NCI-H748 treated with DMSO at 0.1 percent for 48 hours (cell line): ENCODE data around the gene ACOT7.

ENCODE experiments used
- DNase-seq: peaks from one replicate; lab custom pipeline; 2025; lab: John Stamatoyannopoulos, UW

Gene ACOT7

DNA sequence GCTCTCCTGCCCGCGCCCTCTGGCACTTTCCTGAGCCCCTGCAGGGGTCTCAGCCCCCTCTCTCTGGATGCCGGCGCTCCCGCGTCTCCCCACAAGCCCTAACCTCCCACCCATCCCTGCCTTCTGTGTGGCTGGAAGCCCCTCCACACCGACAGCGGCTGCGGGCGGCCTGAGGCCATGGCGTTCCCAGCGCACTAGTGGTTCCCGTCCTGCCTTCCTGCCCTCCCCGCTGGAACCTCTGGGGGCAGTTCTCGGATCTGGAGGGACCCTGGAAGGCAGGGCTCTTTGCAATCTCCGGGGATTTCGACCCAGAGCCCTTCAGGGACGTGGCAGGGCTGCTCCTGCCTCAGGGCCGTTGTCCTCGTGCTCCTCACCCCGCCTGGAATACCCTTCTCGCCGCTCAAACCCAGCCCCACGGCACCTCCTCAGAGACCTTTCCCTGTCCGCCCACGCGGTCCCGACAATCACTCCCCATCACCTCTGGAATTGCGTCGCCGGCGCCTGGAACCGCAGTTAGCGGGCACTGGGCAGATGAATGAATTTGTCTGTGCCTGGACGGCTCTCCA is 30.5 kb upstream of the ACOT7 start:
- DNase-seq, result no peak

DNA sequence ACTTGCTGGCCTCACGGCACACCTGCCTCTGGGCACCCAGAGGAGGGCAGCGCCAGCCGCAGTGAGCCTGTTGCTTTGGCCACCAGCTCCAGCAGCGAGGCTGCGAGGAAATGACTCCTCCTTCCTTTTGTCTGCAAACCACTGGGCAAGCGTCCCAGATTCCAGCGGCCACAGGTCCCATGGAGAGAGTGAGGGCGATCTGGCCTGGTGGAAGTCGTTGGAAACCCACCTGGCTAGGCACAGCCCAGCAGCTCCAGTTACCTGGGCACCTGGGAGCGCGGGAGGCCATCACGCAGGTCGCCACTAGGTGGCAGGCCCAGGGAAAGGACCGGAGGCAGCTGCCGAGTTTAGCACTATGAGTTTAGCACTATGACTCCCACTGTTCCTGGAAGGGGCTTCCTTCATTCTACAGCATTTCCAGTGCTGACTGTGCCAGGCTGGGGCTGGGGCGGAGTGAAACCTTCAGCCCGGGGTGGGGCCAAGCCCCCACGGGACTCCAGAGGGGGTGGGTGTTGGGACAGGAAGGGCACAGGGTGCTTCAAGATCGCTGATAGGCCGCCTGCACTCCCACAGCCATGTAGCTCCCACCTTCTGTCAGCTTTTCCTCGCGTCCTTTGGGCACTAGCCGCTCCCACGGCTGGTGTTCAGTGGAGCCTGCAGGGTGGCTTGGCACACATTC is 29.9 kb upstream of the ACOT7 start:
- DNase-seq, result peak; percentile 10

DNA sequence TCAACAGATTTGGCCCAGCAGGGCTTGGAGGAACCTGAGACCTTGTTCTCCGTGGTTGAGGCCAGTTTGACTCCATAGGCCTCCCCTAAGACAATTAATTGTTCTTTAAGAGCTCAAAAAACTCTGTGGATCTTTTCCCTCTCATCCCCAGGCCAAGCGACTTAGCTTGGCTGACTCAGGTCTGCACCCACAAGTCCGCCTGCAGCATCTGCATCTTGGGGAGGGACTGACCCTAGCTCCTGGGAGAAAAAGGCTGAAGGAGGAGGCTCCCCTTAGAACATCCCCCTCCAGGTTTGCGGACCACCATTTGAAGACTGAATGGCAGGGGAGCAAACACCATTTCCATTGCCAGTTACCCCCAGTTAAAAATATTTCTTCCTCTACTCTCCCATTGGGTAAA is 27.7 kb upstream of the ACOT7 start:
- no peak for DNase-seq

DNA sequence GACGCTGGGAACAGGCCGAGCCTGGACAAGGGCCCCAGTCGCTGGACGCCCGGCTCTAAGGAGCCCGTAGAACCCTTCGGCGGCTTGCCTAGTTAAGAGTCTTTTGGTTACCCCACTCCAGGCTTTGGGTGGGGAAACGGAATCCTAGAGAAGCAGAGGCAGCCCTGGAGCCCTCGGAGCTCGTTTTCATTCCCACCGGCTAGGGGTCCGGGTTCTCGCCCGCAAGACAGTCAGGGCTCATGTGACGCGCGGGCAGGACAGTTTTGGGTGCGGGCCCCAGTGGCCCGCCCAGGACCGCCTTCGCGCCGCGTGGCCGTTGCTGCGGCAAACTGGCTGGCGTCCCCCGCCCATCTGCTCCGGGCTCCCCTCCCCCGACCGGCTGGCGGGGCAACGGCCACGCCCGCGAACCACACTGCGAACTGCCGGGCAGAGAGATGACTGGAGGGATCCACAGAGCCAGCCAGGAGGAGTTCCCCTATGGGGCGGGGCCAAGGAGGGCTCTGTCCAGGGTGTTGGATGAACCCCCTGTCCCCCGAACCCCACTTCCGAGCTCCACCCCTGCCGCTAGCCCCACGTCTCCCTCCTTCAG is 27.0 kb upstream of the ACOT7 start:
- DNase-seq, result no peak

DNA sequence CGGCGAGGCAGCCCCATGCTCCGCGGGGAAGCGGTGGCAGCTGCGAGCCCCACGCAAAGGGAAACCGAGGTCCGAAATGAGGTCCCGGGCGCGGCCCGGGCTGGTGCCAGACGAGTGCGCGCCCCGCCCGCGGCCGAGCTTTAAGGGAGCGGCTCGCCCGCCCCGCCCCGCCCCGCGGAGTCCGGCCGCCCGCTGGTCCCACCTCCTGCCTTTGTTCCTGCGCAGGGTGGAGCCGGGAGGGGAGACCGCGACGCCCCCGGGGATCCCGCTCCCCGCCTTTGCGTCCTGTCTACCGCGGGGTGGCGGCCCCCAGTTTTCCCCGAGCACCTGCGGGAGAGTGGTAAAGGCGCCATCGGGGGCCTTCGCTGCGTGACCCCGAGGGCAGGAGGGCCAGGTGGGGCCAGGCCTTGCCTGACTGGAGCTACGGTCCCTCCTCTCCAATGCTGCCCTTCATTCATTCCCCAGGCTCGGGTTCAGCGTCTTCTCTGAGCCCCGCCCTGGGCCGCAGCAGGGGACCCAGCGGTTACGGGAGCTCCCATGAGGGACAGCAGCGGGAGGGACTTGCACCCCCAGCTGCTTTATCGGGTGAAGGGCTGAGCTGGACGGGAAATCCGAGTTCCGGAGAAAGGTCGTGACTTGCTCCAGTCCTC is 26.4 kb upstream of the ACOT7 start, which contains the start of gene HES2:
TSS of gene HES2 (minus strand) at position 116 of the 650 bp plus-strand sequence. CDS start at position 17, 99 bp downstream.
- no peak for DNase-seq

DNA sequence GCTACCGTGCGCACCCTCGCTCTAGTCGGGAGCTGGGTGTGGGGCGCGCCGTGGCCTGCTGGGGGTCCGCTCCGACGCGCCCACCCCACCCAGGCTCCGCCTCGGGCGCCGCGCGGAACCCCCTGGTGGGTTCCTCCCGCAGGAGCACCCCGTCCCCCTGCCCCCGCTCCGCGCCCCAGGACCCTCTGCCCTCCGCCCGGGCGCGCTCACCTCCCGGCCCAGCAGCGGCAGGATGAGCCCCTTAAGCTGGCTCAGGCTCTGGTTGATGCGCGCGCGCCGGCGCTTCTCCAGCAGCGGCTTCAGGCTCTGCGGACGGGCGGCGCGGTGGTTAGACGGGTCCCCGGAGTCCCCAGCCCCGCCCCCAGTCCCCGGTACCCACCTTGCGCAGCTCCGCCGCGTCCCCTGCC is 25.8 kb upstream of the ACOT7 start:
- no peak for DNase-seq

DNA sequence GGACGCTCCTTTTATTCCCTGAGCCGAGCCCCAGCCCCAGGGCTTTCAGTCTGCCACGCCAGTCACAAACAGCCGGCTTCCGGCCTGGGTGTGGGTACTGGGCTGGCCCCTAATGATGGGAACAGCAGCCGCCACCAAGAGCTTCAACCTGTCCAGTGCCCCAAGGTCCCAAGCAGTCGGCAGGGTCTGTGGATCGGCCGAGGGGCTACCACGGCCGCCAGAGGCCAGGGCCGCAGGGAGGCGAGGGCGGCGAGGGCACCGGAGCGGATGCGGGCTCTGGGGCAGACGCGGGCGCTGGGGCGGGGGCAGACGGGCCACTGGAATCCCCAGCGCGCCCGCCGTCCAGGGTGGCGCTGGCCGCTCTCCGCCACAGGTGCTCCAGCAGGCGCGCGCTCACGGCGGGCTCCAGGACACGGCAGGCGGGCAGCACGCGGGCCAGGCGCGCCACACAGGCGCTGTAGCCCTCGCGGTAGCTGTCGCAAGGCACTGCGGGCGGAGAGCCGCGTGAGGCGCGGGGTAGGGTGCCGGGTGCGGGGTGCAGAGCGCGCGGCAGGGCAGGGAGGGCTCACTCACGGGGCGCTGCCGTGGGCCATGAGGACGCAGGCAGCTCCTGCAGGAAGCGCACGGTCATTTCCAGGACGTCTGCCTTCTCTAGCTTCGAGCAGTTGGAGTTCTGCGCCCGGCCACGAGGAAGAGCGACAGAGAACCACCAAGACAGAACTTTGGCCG is 25.3 kb upstream of the ACOT7 start:
- no peak for DNase-seq

DNA sequence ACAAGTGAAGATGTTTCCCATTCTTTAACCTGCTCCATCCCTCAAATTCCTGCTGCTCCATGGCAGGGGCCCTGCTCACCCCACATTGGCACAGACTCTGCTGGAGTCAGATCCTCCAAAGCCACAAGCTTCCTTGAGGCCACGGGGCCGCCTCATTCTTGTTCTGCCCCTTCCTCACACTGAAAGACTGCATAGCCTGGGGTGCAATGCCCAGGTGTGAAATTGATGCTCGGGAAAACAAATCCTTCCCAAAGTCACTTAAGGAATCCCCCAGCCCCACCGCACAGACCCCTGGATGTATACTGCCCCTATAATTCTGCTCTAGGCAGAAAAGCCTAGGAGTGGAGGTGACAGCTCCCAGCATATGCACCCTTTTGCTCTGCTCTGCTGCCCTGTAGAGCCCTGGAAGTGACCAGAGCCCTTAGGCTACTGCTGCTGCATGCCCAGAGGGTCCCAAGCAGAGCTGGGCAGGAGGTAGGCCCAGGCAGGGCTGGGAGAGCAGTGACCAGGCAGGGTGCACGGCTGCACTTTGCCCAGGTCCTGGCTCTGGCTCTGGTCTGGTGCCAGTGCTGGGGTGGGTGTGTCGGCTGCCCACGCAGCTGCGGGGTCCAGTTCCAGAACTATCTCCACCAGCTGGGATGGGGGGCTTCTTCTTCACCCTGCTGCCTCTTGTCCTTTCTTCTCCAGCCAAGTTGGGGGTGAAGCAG is 24.5 kb upstream of the ACOT7 start:
- DNase-seq, result no peak

DNA sequence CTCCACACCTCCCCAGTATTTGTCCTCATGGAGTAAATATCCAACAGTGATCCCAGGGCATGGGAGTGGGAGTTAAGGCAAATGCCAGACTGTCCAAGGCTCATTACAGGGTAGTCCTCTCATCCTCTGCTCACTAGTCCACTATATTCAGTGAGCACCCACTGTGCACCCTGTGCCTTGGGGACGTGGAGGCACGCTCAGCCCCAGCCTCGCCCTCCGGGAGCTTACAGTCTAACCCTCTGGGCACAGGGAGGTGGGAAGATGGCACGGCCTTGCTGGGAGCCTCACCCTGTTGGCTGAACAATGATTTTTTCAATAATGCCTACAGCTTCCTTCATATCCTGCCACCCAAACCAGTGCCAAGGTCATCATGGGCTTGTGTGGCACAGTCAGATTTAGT is 23.3 kb upstream of the ACOT7 start:
- no peak for DNase-seq

DNA sequence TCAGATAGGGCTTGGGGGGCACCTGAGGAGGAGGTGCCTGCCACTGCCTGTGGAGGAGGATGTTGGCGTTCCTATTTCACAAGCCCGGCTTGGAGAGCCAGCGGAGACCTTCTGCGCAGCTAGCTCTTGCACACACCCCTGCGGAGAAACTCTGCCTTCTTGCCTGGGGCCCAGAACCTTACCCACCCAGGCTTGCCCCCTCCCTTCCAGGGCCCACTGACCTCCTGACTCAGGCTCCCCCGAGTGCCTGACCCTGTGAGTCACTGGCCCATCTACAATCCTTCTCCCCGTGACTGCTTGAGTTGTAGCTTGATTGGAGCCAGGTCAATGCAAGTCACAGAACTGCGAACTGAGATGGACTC is 22.7 kb upstream of the ACOT7 start:
- DNase-seq, result no peak

DNA sequence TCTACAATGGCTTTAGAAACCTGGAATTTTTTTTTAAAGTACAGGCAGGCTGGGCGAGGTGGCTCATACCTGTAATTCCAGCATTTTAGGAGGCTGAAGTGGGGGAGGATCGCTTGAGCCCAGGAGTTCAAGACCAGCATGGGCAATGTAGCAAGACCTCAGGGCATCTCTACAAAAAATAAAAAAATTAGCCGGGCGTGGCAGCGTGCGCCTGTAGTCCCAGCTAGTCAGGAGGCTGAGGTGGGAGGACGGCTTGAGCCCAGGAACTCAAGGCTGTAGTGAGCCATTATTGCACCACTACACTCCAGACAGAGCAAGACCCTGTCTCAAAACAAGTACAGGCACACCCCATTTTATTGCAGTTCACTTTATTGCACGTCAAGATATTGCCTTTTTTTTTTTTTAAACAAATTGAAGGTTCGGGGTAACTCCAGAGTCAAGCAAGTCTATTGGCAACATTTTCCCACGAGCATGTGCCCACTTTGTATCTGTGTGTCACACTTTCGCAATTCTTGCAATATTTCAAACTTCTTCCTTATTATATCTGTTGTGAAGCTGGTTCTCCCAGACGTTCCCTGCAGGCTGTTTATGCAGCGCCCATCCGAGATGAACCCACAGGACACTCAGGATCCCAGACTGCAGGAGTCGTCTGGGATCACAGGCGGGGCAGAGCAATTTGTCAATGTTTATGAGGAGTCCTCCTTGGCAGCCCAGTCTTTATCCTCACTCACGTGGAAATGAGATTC is 21.5 kb upstream of the ACOT7 start:
- DNase-seq, result no peak

DNA sequence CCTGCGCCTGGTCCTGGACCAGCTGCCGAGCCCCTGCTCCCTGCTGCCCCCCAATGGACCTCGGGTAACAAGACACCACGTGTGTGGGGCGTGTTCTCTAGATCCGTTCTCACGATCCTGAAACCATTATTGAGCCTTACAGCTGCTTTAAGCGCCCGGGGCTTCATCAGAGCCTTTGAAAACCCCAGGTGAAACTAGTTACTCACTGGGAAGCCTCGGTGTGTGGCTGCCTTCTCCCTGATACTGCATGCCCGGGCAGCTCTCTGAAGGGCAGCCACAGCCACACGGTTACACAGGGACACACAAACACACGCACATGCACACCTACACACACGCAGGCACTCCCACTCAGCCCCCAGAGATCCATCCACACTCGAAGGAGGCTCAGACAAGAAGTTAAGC is 20.9 kb upstream of the ACOT7 start:
- DNase-seq, result no peak

DNA sequence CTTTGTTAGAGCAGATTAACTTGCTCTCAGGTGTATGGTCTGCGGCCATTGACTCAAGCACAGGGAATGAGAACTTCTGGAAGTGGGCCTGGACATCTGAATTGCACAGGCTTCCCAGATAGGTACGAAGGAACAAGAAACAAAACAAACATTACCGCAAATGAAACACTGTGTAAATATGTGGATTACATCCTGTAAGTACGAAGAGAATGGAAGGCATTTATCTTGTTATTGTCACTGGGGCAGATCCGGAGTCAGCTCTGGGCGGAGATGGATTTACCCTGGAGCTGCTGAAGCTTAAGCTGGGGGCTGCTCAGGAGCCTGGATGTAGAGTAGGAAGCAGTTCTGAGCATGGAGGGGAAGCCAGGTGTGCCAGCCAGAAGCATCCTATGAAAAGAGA is 19.3 kb upstream of the ACOT7 start:
- DNase-seq, result peak; percentile 14

DNA sequence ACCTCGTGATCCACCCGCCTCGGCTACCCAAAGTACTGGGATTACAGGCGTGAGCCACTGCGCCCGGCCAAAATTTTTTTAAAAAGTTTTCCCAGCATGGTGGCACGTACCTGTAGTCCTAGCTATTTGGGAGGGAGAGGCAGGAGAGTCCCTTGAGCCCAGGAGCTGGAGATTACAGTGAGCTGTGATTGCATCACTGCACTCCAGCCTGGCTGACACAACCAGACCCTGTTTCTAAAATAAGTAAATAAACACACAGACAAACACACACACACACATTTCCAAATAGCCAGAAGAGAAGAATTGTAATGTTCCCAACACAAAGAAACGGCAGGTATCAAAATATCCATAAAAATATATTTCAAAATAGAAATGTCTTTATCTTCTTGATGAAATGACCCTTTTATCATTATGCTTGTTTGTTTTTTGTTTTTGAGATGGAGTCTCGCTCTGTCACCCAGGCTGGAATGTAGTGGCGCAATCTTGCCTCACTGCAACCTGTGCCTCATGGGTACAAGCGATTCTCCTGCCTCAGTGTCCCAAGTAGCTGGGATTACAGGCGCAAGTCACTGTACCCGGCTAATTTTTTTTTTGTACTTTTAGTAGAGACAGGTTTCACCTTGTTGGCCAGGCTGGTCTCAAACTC is 16.8 kb upstream of the ACOT7 start:
- no peak for DNase-seq

DNA sequence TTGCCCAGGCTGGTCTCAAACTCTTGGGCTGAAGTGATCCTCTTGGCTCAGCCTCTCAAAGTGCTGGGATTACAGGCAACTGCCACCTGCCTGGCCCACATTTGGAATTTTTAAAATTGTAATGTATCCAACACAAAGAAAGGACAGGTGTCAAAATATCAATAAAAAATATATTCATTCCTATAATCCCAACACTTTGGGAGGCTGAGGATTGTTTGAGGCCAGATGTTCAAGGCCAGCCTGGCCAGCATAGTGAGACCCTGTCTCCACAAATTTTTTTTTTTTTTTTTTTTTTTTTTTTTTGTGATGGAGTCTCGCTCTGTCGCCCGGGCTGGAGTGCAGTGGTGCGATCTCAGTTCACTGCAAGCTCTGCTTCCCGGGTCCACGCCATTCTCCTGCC is 16.2 kb upstream of the ACOT7 start:
- DNase-seq, result no peak

DNA sequence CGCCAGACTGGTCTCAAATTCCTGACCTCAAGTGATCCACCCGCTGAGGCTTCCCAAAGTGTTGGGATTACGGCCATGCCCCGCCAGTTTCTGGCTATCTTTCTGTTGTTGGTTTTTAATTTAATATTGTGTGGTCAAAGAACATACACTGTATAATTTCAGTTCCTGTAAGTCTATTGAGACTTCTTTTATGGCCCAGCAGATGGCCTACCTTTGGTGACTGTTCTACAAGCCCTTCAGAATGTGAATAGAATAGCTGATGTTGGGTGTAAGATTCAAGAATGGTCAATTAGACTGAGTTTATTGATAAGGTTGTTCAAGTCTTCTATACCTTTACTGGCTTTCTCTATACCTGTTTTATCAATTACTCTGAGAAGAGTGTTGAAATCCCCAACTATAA is 15.5 kb upstream of the ACOT7 start:
- DNase-seq, result no peak

DNA sequence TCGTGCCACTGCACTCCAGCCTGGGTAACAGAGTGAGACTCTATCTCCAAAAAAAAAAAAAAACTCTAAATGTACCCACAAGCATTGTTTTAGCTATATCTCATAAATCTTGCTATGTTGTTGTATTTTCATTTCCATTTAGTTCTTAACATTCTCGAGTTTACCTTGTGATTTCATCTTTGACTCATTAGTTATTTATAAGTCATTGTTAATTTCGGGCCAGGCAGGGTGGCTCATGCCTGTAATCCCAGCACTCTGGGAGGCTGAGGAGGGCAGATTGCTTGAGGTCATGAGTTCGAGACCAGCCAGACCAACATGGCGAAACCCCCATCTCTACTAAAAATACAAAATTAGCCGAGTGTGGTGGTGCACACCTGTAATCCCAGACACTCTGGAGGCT is 14.5 kb upstream of the ACOT7 start:
- DNase-seq, result no peak

DNA sequence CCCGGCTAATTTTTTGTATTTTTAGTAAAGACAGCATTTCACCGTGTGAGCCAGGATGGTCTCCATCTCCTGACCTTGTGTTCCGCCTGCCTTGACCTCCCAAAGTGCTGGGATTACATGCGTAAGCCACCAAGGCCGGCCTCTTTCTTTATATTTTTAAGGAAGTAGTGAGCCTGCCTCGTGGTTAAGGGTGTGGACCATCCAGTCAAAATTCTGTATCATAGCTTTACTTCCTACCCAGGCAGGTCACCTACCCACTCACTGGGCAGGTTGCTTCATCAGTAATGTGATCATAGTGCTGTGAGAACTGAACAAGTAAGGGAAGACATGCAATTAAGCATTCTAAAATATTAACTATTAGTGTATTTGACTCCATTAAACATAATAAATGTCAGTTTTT is 8.1 kb upstream of the ACOT7 start:
- no peak for DNase-seq

DNA sequence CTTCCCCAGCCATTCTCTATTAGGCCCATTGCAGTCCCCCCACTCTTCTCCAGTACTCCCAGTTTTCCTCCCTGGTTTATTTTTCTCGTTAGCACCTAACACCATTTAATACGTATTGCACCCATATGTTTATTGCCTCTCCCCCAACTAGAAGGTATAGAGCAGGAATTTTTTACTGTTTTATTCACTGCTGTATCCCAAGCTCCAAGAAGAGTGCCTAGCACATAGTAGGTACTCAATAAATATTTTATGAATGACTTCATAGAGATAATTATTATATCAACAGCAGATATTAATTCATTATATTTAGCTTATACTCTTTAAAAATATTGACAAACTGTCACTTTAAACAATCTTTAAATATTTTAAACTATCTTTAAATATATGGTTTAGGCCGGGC is 5.7 kb upstream of the ACOT7 start:
- no peak for DNase-seq

DNA sequence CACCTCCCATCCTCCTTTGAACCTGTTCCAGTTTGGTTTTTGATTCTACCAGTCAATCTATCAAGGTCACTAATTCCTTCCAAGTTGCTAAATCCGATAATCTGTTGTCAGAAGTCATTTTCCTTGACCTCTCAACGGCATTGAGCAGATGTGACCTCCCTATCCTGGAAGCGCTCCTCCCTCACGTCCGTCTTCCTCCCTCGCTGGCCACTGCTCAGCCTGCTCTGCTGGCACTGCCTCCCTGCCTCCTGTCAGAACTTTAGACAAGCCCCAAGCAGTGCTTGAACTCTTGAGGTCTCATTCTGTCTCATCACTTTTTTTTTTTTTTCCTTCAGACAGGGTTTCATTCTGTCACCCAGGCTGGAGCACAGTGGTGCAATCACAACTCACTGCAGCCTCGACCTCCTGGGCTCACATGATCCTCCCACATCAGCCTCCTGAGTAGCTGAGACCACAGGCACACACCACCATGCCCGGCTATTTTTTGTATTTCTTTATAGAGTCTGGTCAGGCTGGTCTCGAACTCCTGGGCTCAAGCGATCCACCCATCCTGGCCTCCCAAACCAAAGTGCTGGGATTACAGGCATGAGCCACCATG is 4.4 kb upstream of the ACOT7 start:
- DNase-seq, result no peak
